PC-9 (cell line): ENCODE measurements around the gene G3BP1. TPM values are rescaled to one million over a fixed set of nuclear protein-coding genes. Genes with fewer than 3 reads are reported as not detected.
"Not testable (repeated sequence)": the region's sequence is repeated elsewhere in the genome, so short reads cannot be mapped to it uniquely, and the experiment has no call there.

Experiments
- BruUV-seq: library from RNA; stranded (reverse); fragments of 400-500 nt; replicated peaks from 2 replicates; lab custom pipeline; 2021; lab: Mats Ljungman, UMichigan
- CTCF ChIA-PET: fragments of 300-600 bp; sonication (Branson Sonifier 250); formaldehyde crosslinking; loops from one replicate; lab custom pipeline; 2022; ENCODE audit warnings: antibody characterized with exemption; lab: Charles Lee
- POLR2A ChIA-PET: fragments of 300-600 bp; sonication (Branson Sonifier 250); formaldehyde crosslinking; loops from one replicate; lab custom pipeline; 2022; ENCODE audit warnings: antibody characterized with exemption; ENCODE audit not compliant: unreplicated experiment; lab: Charles Lee
- DNase-seq, 2 experiments: peaks; one replicate each; pipeline versions ENCODE4 v3.0.0 to v3.0.0-alpha.2; 2015 to 2022; ENCODE audit warnings: mixed read lengths in 1 of 2
- H2AFZ ChIP-seq: fragments of 200-600 bp; sonication (generic); 2 replicates; pipeline ENCODE4 v1.8.1; 2017; ENCODE audit warnings: antibody characterized with exemption
- H3F3A ChIP-seq: fragments of 200-600 bp; sonication (generic); 2 replicates; pipeline ENCODE4 v1.8.1; 2017; ENCODE audit warnings: antibody characterized with exemption, mild to moderate bottlenecking, low read depth; ENCODE audit not compliant: insufficient read depth
- H3K27ac ChIP-seq: fragments of 200-600 bp; sonication (generic); 2 replicates; pipeline ENCODE4 v1.6.1; 2016; ENCODE audit warnings: mixed run types
- H3K27me3 ChIP-seq: fragments of 200-600 bp; sonication (generic); 2 replicates; pipeline ENCODE4 v1.6.1; 2016; ENCODE audit warnings: low read depth, mixed run types; ENCODE audit not compliant: insufficient read depth
- H3K36me3 ChIP-seq: fragments of 200-600 bp; sonication (generic); 2 replicates; pipeline ENCODE4 v1.6.1; 2016; ENCODE audit warnings: low read depth, mixed run types
- H3K4me1 ChIP-seq: fragments of 200-600 bp; sonication (generic); replicated peaks from 2 replicates; pipeline ENCODE4 v1.6.1; 2016; ENCODE audit warnings: mixed run types; ENCODE audit not compliant: insufficient read depth
- H3K4me2 ChIP-seq: fragments of 200-600 bp; sonication (generic); 2 replicates; pipeline ENCODE4 v1.6.1; 2017; ENCODE audit warnings: mixed run types
- H3K4me3 ChIP-seq: fragments of 200-600 bp; sonication (generic); 2 replicates; pipeline ENCODE4 v1.6.1; 2016; ENCODE audit warnings: mixed run types
- H3K79me2 ChIP-seq: fragments of 200-600 bp; sonication (generic); 2 replicates; pipeline ENCODE4 v1.6.1; 2017; ENCODE audit warnings: low read depth, mixed run types
- H3K9me2 ChIP-seq: fragments of 200-600 bp; sonication (generic); 2 replicates; pipeline ENCODE4 v1.8.1; 2017; ENCODE audit warnings: mild to moderate bottlenecking; ENCODE audit not compliant: insufficient read depth
- H3K9me3 ChIP-seq: fragments of 200-600 bp; sonication (generic); 2 replicates; pipeline ENCODE4 v1.8.1; 2016; ENCODE audit warnings: low read depth; ENCODE audit not compliant: insufficient read depth
- H4K20me1 ChIP-seq: fragments of 200-600 bp; sonication (generic); 2 replicates; pipeline ENCODE4 v1.8.1; 2017; ENCODE audit not compliant: insufficient read depth
- CTCF ChIP-seq: fragments of 200-600 bp; sonication (generic); conservative IDR thresholded peaks from 2 replicates; pipeline ENCODE4 v1.6.1; 2017; ENCODE audit warnings: mixed run types, antibody characterized with exemption, mild to moderate bottlenecking, moderate library complexity
- EZH2 ChIP-seq: fragments of 200-600 bp; sonication (generic); IDR thresholded peaks from 2 replicates; pipeline ENCODE4 v1.8.0; 2017; ENCODE audit warnings: antibody characterized with exemption, low read depth
- intact Hi-C: fragments of 100-400 bp; cut with micrococcal nuclease; formaldehyde crosslinking; loops from one replicate; pipeline ENCODE4 v1.10.0; 2022; ENCODE audit not compliant: unreplicated experiment
- total RNA-seq: library from RNA; stranded (reverse); gene quantifications from 2 replicates; pipeline ENCODE4 v1.2.3, GENCODE V29; 2021

G3BP1 gene
- total RNA-seq, 1 experiment from 2014 or later, result 254 TPM

- no TSS peak for BruUV-seq
- Histone ChIP-seq H3K36me3 (no peaks in the 10 kb centered on the region), H3K4me1 (no peaks in the 10 kb centered on the region), H3K9me3 (no peaks in the 10 kb centered on the region), H2AFZ (no peak overlapping the region), H3F3A (no peaks in the 10 kb centered on the region), H3K4me3 (no peak overlapping the region), H3K79me2 (no peaks in the 10 kb centered on the region), H3K4me2 (no peak overlapping the region), H3K27ac (no peak overlapping the region), H3K27me3 (peaks cover 10% of the 10 kb centered on the region; the same call in 1 of the 2 replicates), H4K20me1 (no peaks in the 10 kb centered on the region), H3K9me2 (no peaks in the 10 kb centered on the region)
- intact Hi-C loops, result no loop called here
- DNase-seq, result no peak
- CTCF ChIA-PET, result no interaction called here
- TF ChIP-seq CTCF, result no peak
- no peak for TF ChIP-seq EZH2
- POLR2A ChIA-PET, result no interaction called here
These were observed 76.1 kb downstream of the G3BP1 start for GRCh38 chr5:151847871-151848270.

- Histone ChIP-seq H3K4me3 (no peak overlapping the region), H3K9me2 (no peaks in the 10 kb centered on the region; the same call in 1 of the 2 replicates), H2AFZ (no peak overlapping the region), H3F3A (no peaks in the 10 kb centered on the region), H3K4me2 (no peak overlapping the region), H3K27ac (no peak overlapping the region), H4K20me1 (no peaks in the 10 kb centered on the region), H3K4me1 (no peaks in the 10 kb centered on the region), H3K9me3 (no peaks in the 10 kb centered on the region), H3K36me3 (no peaks in the 10 kb centered on the region), H3K79me2 (no peaks in the 10 kb centered on the region), H3K27me3 (peaks cover 16% of the 10 kb centered on the region; the same call in 1 of the 2 replicates)
- no peak for DNase-seq
- CTCF ChIA-PET, result no interaction called here
- POLR2A ChIA-PET, result no interaction called here
- no TSS peak for BruUV-seq
- TF ChIP-seq EZH2, result no peak
- TF ChIP-seq CTCF, result no peak
- intact Hi-C loops, result no loop called here
These were observed 83.9 kb downstream of the G3BP1 start for GRCh38 chr5:151855701-151856100.

GRCh38 chr5:151856861-151857260 is 85.1 kb downstream of the G3BP1 start:
- Histone ChIP-seq H3K4me3 (no peak overlapping the region), H3K9me3 (no peaks in the 10 kb centered on the region), H3F3A (no peaks in the 10 kb centered on the region), H3K79me2 (no peaks in the 10 kb centered on the region), H3K4me2 (no peak overlapping the region), H4K20me1 (no peaks in the 10 kb centered on the region), H3K4me1 (no peaks in the 10 kb centered on the region), H3K36me3 (no peaks in the 10 kb centered on the region), H3K27me3 (peaks cover 16% of the 10 kb centered on the region; the same call in 1 of the 2 replicates), H3K9me2 (no peaks in the 10 kb centered on the region; the same call in 1 of the 2 replicates), H3K27ac (no peak overlapping the region), H2AFZ (no peak overlapping the region)
- intact Hi-C loops, result no loop called here
- ChIA-PET CTCF (no interaction called here), POLR2A (no interaction called here)
- no TSS peak for BruUV-seq
- no peak for TF ChIP-seq CTCF
- DNase-seq, result no peak

- CTCF ChIA-PET, H3K9me3 ChIP-seq, H4K20me1 ChIP-seq, H3K79me2 ChIP-seq, H3K4me1 ChIP-seq, H3F3A ChIP-seq, H3K9me2 ChIP-seq, H3K27ac ChIP-seq, H3K4me2 ChIP-seq, H2AFZ ChIP-seq, DNase-seq, POLR2A ChIA-PET, H3K4me3 ChIP-seq, H3K36me3 ChIP-seq, intact Hi-C loops, BruUV-seq: not testable (repeated sequence)
- peaks cover 19% of the 10 kb centered on the region; the same call in 1 of the 2 replicates for H3K27me3 ChIP-seq
These were observed 89.1 kb downstream of the G3BP1 start for GRCh38 chr5:151860867-151861266.
